ENCODE data around the gene ELF1. TPM values are rescaled to one million over a fixed set of nuclear protein-coding genes. Genes with fewer than 3 reads are reported as not detected.

The ELF1 gene
- total and polyA plus RNA-seq, 2 of the 4 experiments (the other 2 are of a cell fraction) = 25.4 to 27.6 TPM

GRCh38 chr13:41018602-41018948 lies 541 bp downstream of the ELF1 start:
- H3K4ac ChIP-seq (ENCODE audit: low read depth, low read length) = no peak overlapping the region
- H2BK5ac ChIP-seq (ENCODE audit: low read depth, low read length, poor library complexity, severe bottlenecking) = no peak overlapping the region
- H3K36me3 ChIP-seq (ENCODE audit: control insufficient read depth, insufficient read depth, low read length) = no peaks in the 10 kb centered on the region
- no peak overlapping the region for H2BK15ac ChIP-seq (ENCODE audit: low read depth, low read length)
- H3K27me3 ChIP-seq (ENCODE audit: control insufficient read depth, insufficient read depth, low read length) = no peaks in the 10 kb centered on the region
- H4K8ac ChIP-seq (ENCODE audit: low read depth in 2 of 2, low read length in 2 of 2) = no peak overlapping the region
- in situ Hi-C loops (cut with MboI; ENCODE audit: low sequenced_read_pairs) = no loop called here
- no TSS peak for BruUV-seq (replicated peaks)
- no peak overlapping the region for H3K14ac ChIP-seq (replicated peaks; ENCODE audit: low read depth, low read length)
- no peak overlapping the region for H3K4me3 ChIP-seq (ENCODE audit: insufficient read depth, low read depth, low read length)
- ChIA-PET CTCF (no interaction called here), POLR2A (ENCODE audit: unreplicated experiment) (interaction anchor here (0.5 kb wide), 1 partner anchor 56 kb away, joined by 5 read pairs; no protein-coding TSS in a partner anchor)
- H3K27ac ChIP-seq (ENCODE audit: insufficient read depth, low read length) = no peak overlapping the region
- no peak overlapping the region for H3K23ac ChIP-seq (ENCODE audit: low read depth, low read length)
- no peaks in the 10 kb centered on the region; the same call in 1 of the 2 replicates for H3K4me1 ChIP-seq (ENCODE audit: control insufficient read depth, insufficient read depth, low read length)
- no peaks in the 10 kb centered on the region for H3K9me3 ChIP-seq (ENCODE audit: control insufficient read depth, insufficient read depth, low read length)
- H3K9me1 ChIP-seq (ENCODE audit: insufficient read depth, low read length) = no peaks in the 10 kb centered on the region
- TF ChIP-seq, protein P1, sequence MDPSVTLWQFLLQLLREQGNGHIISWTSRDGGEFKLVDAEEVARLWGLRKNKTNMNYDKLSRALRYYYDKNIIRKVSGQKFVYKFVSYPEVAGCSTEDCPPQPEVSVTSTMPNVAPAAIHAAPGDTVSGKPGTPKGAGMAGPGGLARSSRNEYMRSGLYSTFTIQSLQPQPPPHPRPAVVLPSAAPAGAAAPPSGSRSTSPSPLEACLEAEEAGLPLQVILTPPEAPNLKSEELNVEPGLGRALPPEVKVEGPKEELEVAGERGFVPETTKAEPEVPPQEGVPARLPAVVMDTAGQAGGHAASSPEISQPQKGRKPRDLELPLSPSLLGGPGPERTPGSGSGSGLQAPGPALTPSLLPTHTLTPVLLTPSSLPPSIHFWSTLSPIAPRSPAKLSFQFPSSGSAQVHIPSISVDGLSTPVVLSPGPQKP (IDR thresholded peaks at IDR 0.05; ENCODE audit: borderline replicate concordance, low read depth, low read length) = no peak
- TF ChIP-seq NFE2L2 (IDR thresholded peaks at IDR 0.05; ENCODE audit: low read depth, low read length) (no peak), RFX5 (IDR thresholded peaks at IDR 0.05; ENCODE audit: low read depth, low read length) (no peak), USF2 (IDR thresholded peaks at IDR 0.05; ENCODE audit: low read depth, low read length) (no peak), CEBPB (IDR thresholded peaks at IDR 0.05; ENCODE audit: low read depth, low read length) (no peak)
- WGBS, 2 experiments (ENCODE audit: extremely low coverage in 2 of 2, insufficient read length in 1 of 2) = no CpG with 5 or more reads among the region's 1 CpG
- no peak overlapping the region for H3K56ac ChIP-seq (ENCODE audit: extremely low read depth, insufficient read depth, low read length)
- H3K4me2 ChIP-seq (ENCODE audit: low read depth, low read length) = no peak overlapping the region
- no peak for ATAC-seq (ENCODE audit: low read depth)
- intact Hi-C loops (cut with micrococcal nuclease) = no loop called here
- H2AFZ ChIP-seq (replicated peaks; ENCODE audit: low read length, poor library complexity) = no peak overlapping the region
- H3K9ac ChIP-seq (ENCODE audit: low read depth, low read length) = no peak overlapping the region
- no peak overlapping the region for H2AK9ac ChIP-seq (replicated peaks; ENCODE audit: low read depth, low read length, poor library complexity)
- no peak overlapping the region for H2BK120ac ChIP-seq (ENCODE audit: low read depth, low read length)
- H3K79me1 ChIP-seq (ENCODE audit: low read depth in 1 of 2, low read length in 2 of 2) = peaks cover 21 to 41% of the 10 kb centered on the region in 2 experiments
- H4K20me1 ChIP-seq (ENCODE audit: insufficient read depth, low read length) = peaks cover 7% of the 10 kb centered on the region; the same call in 1 of the 2 replicates
- dilution Hi-C loops (cut with HindIII; ENCODE audit: low sequenced_read_pairs, unreplicated experiment) = no loop called here
- no peak overlapping the region for H2AK5ac ChIP-seq (ENCODE audit: low read depth, low read length)
- H3K18ac ChIP-seq (ENCODE audit: low read depth, low read length) = no peak overlapping the region
- no peak overlapping the region for H4K5ac ChIP-seq (ENCODE audit: low read depth, low read length)
- DNase-seq = no peak
- no peak overlapping the region for H2BK20ac ChIP-seq (ENCODE audit: low read depth, low read length)
- H4K91ac ChIP-seq (ENCODE audit: insufficient read depth, low read depth, low read length) = no peak overlapping the region
